GM10847 (cell line): ENCODE results near the gene HS3ST5.

Source experiments
- POLR2A ChIP-seq: IDR thresholded peaks from 2 replicates; pipeline ENCODE4 v1.6.1; 2011; ENCODE audit not compliant: insufficient read length; ENCODE audit errors: extremely low read depth

Gene HS3ST5

GRCh38 chr6:114051031-114051430 is 291.8 kb downstream of the HS3ST5 start:
- TF ChIP-seq POLR2A: no peak

- no peak for TF ChIP-seq POLR2A
Measured at GRCh38 chr6:114049367-114049966, 293.4 kb downstream of the HS3ST5 start.

- TF ChIP-seq POLR2A: no peak
Measured at GRCh38 chr6:114042267-114043016, 300.4 kb downstream of the HS3ST5 start.

DNA sequence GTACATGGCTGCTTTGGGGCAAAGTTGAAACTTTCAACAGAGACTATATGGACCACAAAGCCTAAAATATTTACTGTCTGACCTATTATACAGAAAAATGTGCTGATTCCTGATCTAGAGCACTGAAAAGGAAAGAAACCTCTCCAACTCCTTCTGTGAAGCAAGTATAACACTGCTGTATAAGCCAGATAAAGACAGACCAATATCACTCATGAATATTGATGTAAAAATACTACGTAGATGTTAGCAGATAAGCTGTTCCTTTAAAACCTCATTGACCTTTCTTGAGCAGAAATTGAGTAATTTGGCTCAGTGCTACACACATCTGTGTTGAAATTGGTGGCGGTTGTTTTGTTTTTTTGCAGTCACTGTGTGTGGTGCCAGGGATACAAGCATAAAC is 302.0 kb downstream of the HS3ST5 start:
- TF ChIP-seq POLR2A: no peak

DNA sequence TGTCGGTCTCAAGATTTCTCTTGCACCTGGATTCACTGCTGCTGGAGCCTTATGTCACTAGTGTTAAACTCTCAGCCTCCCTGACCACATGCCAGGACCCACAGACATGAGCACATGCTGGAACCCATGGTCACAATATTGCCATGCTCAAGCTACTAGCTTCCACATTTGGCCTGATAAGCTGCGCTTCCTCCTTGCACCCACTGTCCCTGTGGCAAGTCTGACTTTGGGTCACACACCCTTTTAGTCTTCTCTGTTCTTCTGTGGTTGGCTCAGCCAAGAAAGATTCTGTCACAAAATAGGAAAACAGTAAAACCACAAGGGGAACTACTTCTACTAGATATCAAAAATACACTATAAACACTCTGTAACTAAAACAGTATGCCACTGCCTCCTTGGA is 303.0 kb downstream of the HS3ST5 start:
- no peak for TF ChIP-seq POLR2A

GRCh38 chr6:114033606-114034005 is 309.2 kb downstream of the HS3ST5 start:
- TF ChIP-seq POLR2A: no peak

DNA sequence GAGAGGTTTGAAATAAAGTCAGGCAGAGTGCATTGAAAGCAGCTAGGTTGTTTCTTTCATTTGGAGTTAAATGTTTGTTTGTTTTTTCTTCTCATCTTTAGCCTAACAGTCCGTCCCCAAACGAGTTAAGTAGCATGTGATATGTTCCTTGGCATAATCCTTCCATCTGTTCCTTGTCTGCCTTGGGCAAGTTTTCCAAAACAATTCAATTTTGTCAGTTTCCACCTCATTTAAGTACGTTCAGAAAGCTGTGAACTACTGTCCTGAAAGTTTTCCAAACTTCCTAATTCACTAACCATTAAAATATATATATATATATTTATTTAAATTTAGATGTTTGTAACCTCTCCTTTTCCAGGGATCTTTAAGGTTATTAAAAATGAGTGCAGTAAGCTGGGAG is 310.1 kb downstream of the HS3ST5 start:
- TF ChIP-seq POLR2A: no peak

DNA sequence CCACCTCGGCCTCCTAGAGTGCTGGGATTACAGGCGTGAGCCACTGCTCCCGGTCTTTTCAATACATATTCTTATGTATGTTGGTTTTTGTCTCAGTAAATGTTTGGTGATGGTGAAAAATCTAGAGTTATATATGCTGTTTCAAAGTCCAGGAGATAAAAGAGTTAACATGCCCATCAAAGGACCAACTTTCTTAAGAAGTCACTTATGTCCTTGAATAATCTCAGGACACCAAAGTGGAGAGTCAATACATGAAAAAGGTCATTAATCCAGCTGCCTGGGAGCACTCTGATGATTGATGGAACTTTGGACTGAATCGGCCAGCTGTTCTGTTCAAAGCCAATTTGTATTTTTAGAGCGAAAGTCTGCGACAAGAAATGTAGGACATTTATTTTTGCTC is 312.1 kb downstream of the HS3ST5 start:
- TF ChIP-seq POLR2A: no peak

DNA sequence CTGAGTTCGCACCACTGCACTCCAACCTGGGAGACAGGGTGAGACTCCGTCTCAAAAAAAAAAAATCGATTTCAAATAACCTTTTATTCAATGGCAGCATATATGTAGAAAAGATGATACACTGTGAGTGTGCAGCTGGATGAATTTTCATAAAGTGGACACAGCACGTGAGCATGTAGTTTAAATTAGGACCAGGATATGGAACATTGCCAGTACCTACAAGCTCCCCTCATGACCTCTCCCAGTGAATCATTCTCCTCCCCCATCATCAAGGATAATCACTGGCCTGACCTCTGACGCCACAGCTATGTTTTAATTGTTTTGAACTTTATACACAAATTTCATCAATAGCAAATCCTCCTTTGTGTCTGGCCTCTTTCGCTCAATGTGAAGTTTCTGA is 318.1 kb downstream of the HS3ST5 start:
- no peak for TF ChIP-seq POLR2A

- TF ChIP-seq POLR2A: no peak
Measured at GRCh38 chr6:114020196-114020595, 322.6 kb downstream of the HS3ST5 start.

DNA sequence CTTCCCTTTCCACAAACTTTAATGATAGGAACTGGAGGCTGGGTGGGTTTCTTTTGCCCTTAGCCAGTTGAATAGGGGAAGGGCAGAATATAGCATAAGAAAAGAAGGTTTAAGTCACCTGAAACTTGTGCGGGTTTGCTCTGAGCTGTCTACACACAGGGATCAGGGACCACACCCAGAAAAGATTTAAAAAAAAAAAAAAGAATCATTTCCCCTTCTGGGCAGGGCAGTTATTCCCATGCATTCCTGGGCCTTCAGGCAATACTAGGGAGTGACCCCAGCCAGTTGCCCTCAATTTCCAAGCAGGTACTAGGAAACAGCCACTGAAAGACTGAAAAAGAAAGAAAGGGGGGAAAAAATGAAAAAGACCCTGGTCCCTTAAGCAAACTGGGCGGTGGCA is 332.3 kb downstream of the HS3ST5 start:
- TF ChIP-seq POLR2A: no peak

DNA sequence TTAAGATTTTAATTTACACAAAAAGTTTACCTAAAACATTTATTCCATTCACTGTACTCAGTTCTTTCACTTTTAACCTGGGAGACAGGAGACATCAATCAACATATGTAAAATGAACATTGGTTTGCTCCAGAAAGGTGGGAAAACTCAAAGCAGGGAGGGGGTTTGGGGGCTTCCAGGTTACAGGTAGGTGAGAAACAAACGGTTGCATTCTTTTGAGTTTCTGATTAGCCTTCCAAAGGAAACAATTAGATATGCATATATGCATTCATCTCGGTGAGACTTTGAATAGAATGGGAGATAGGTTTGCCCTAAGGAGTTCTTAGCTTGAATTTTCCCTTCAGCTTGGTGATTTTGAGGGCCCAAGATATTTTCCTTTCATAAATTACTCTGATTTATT is 333.6 kb downstream of the HS3ST5 start:
- TF ChIP-seq POLR2A: no peak

GRCh38 chr6:114008331-114008730 is 334.5 kb downstream of the HS3ST5 start:
- TF ChIP-seq POLR2A: no peak

DNA sequence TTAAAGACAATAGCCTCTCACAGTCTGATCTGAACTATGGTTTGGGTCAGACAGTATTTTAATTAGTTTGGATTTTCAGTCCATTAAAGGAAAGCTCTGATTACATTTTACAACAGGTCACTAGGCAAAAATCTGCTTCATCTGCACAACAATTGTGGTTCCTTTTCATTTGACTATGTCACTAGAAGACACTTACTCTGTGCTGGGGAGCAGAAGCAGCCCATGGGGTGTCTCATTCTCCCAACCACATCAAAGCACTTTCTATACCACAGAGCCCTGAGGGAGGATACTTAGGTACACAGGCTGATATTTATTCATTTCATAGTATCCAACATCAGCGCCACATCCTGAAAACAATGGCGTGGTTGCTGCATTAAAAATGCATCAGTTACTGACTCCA is 335.3 kb downstream of the HS3ST5 start:
- TF ChIP-seq POLR2A: no peak
